Measurements from ENCODE around the gene ERC2. TPM values are rescaled to one million over a fixed set of nuclear protein-coding genes. Genes with fewer than 3 reads are reported as not detected.

ERC2 gene
- total RNA-seq, 3 donors from 2014 or later = 0.64 to 7.3 (median 1.3) TPM

DNA sequence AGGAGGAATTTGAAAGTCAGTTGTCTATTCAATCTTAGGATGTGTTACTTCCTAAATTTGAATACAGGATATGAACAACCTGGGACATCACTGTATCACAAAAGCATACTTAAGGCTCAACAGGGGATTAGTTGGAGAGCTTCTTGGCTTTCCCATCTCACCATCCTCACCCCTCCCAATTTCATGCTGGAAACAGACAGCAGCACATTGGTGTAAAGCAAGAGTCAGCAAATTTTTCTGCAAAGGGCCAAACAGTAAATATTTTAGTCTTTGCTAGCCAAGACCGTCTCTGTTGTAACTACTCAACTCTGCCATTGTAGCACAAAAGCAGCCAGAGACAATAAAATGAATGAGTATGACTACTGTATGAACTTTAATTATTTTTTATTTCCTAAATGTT is 94.9 kb downstream of the ERC2 start:
- no peaks in the 10 kb centered on the region for H3K36me3 ChIP-seq
- peaks cover 5 to 8% of the 10 kb centered on the region in 2 donors for H3K9me3 ChIP-seq
- TF ChIP-seq POLR2A (IDR thresholded peaks at IDR 0.05) = no peak
- TF ChIP-seq, protein P1, sequence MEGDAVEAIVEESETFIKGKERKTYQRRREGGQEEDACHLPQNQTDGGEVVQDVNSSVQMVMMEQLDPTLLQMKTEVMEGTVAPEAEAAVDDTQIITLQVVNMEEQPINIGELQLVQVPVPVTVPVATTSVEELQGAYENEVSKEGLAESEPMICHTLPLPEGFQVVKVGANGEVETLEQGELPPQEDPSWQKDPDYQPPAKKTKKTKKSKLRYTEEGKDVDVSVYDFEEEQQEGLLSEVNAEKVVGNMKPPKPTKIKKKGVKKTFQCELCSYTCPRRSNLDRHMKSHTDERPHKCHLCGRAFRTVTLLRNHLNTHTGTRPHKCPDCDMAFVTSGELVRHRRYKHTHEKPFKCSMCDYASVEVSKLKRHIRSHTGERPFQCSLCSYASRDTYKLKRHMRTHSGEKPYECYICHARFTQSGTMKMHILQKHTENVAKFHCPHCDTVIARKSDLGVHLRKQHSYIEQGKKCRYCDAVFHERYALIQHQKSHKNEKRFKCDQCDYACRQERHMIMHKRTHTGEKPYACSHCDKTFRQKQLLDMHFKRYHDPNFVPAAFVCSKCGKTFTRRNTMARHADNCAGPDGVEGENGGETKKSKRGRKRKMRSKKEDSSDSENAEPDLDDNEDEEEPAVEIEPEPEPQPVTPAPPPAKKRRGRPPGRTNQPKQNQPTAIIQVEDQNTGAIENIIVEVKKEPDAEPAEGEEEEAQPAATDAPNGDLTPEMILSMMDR (IDR thresholded peaks at IDR 0.05) = no peak
- no peak for TF ChIP-seq POLR2AphosphoS5 (IDR thresholded peaks at IDR 0.05)
- no peak overlapping the region for H3K27ac ChIP-seq
- DNase-seq (ENCODE audit: low spot score in 2 of 2) = no peak
- H3K27me3 ChIP-seq = no peaks in the 10 kb centered on the region
- no peak overlapping the region for H3K4me3 ChIP-seq
- intact Hi-C loops (cut with DNase I; ENCODE audit: low total_unique reads) = no loop called here
- no peaks in the 10 kb centered on the region for H3K4me1 ChIP-seq

DNA sequence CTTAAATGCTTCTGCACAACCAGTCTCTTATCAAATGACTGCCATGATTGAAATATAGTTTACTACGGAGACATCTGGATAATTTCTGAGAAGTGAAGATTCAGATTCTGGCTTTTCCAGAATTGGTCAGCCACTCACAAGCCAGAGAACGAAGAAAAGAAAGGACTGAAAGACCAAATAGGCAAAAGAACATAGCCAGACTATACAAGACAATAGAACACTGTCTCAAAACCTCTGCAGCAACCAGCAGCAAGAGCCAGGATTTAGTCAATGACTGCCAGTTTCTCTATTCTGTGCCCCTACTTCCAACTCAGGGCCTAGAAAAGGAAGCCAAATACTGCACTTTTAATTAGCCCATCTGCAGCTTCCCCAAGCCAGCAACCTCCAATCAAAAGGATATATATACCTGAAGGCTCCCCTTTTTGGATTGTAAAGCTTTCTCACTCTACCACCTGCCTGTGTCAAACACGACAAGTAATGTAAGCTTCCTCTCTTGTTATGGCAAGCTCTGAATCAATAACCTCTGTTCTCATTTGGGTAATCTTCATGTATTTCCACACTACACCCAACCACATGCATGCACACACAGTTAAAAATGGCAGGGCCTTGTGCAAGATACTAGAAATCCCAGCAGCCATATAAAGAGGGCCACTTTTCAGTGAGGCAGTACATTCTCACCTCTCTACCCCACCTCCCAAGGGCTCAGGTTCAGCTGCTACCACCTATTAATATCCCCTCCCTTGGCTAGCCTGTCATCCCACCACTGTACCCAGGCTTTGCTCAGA is 97.1 kb downstream of the ERC2 start:
- H3K36me3 ChIP-seq = no peaks in the 10 kb centered on the region
- TF ChIP-seq POLR2AphosphoS5 (IDR thresholded peaks at IDR 0.05) (no peak), POLR2A (IDR thresholded peaks at IDR 0.05) (no peak)
- TF ChIP-seq, protein P1 (IDR thresholded peaks at IDR 0.05) = no peak
- no peak overlapping the region for H3K4me3 ChIP-seq
- no peaks in the 10 kb centered on the region for H3K4me1 ChIP-seq
- DNase-seq (ENCODE audit: low spot score in 2 of 2) = no peak
- peaks cover 5 to 7% of the 10 kb centered on the region in 2 donors for H3K9me3 ChIP-seq
- no peaks in the 10 kb centered on the region for H3K27me3 ChIP-seq
- intact Hi-C loops (cut with DNase I; ENCODE audit: low total_unique reads) = no loop called here
- H3K27ac ChIP-seq = no peak overlapping the region

DNA sequence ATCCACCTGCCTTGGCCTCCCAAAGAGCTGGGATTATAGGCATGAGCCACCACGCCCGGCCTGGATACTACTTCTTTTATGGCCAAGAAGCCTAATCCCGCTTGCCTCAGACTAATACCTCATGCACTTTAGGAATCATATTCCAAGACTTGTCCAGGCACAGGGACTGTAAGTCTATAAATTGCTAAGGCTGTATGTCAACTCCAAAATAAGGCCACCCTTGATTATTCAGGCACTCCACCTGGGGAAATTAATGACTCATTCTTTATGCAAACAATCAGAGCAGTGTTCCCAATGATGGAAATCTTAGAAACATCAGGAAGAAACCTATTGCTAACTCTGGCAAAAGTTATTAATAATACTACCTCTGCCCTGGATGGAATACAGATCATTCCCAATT is 98.4 kb downstream of the ERC2 start:
- H3K36me3 ChIP-seq = no peaks in the 10 kb centered on the region
- H3K4me3 ChIP-seq = no peak overlapping the region
- H3K27me3 ChIP-seq = no peaks in the 10 kb centered on the region
- no peak for DNase-seq (ENCODE audit: low spot score in 2 of 2)
- intact Hi-C loops (cut with DNase I; ENCODE audit: low total_unique reads) = loop anchor here (2.0 kb wide), 1 partner anchor 53 kb away; no protein-coding TSS in a partner anchor
- H3K27ac ChIP-seq = no peak overlapping the region
- H3K9me3 ChIP-seq = no peaks in the 10 kb centered on the region
- TF ChIP-seq POLR2AphosphoS5 (IDR thresholded peaks at IDR 0.05) (no peak), POLR2A (IDR thresholded peaks at IDR 0.05) (no peak)
- TF ChIP-seq, protein P1 (IDR thresholded peaks at IDR 0.05) = no peak
- H3K4me1 ChIP-seq = no peaks in the 10 kb centered on the region

DNA sequence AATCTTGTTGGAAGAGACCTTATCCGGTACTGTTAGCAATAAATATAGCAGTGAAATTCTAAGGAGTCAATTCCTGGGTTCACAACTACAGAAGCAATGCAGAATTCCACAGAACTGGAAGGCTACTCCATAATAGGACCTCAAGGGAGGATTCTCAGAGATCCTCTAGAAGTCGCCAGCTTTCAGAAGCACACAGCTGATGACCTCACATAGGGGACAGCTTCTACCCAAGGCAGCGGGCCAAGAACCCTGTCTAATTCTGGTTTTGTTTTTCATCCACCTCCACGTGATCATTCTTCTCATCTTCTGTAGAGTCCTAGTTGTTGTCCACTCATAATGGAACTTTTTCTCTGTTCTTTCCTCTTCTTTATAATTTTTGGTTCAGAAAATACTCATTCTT is 99.4 kb downstream of the ERC2 start:
- Histone ChIP-seq H3K27me3 (no peaks in the 10 kb centered on the region), H3K36me3 (no peaks in the 10 kb centered on the region), H3K4me1 (no peaks in the 10 kb centered on the region), H3K4me3 (no peak overlapping the region), H3K9me3 (no peaks in the 10 kb centered on the region), H3K27ac (no peak overlapping the region)
- DNase-seq (ENCODE audit: low spot score in 2 of 2) = no peak
- intact Hi-C loops (cut with DNase I; ENCODE audit: low total_unique reads) = loop anchor here (2.0 kb wide), 1 partner anchor 52 kb away; no protein-coding TSS in a partner anchor
- TF ChIP-seq POLR2A (IDR thresholded peaks at IDR 0.05) (no peak), POLR2AphosphoS5 (IDR thresholded peaks at IDR 0.05) (no peak)
- TF ChIP-seq, protein P1 (IDR thresholded peaks at IDR 0.05) = no peak

DNA sequence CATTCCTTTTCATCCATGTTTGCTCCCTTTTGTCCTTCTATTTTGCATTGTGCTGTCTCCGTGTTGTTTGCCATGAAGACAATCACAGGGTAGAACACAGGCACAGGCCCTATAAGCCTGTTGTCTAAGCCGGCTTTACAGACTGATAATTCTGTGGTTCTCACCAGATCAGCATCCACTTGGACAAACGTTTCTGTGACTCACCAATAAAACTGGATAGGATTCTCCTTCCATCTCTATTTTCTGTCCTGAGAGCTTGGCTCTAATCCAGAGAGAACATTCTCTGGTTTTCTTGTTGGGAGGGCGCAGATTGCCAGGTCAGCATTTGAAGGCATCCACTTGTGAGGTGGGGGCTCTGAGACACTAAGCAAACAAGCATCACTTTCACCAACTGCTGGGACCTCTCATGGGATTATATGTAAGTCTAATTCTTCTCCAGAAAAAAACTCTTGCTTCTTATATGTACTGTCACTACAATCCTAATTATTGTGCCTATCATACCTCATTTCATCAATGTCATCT is 101.6 kb downstream of the ERC2 start:
- H3K27ac ChIP-seq = no peak overlapping the region
- H3K27me3 ChIP-seq = no peaks in the 10 kb centered on the region
- H3K4me1 ChIP-seq = no peaks in the 10 kb centered on the region
- H3K4me3 ChIP-seq = no peak overlapping the region
- intact Hi-C loops (cut with DNase I; ENCODE audit: low total_unique reads) = no loop called here
- no peaks in the 10 kb centered on the region for H3K36me3 ChIP-seq
- no peaks in the 10 kb centered on the region for H3K9me3 ChIP-seq
- TF ChIP-seq, protein P1 (IDR thresholded peaks at IDR 0.05) = no peak
- TF ChIP-seq POLR2A (IDR thresholded peaks at IDR 0.05) (no peak), POLR2AphosphoS5 (IDR thresholded peaks at IDR 0.05) (no peak)
- no peak for DNase-seq (ENCODE audit: low spot score in 2 of 2)

Measured in breast epithelium (tissue), 4 donors.